ENCODE data around the gene HAUS8. TPM values are rescaled to one million over a fixed set of nuclear protein-coding genes. Genes with fewer than 3 reads are reported as not detected.

The HAUS8 gene
- polyA plus RNA-seq, 3 donors, result 2.5 to 9.3 (median 4.4) TPM

DNA sequence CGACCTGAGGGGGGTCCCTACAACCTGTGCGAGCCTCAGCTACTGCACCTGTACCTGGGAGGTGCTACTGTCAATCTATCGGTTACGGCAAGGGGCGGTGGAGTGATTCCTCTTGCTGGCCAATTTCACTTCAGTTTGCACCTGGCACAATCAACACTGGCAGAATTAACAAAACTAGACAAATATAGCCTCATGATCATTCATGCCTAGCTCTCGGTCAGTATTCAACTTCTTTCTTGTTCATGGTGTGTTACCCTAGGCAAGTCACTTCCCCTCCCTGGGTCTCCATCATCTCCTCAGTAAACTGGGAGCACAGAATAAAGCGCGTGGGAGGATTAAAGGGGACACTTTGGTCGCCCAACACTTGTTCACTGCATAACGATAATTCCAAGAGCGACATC lies 618 bp downstream of the HAUS8 start:
- Mint-ChIP-seq H3K27ac (peak overlapping the region; percentile 97 to 100 (median 97)), H3K4me3 (peak overlapping the region; percentile 98 to 100), H3K36me3 (peaks cover 47 to 49% of the 10 kb centered on the region in 2 donors), H3K4me1 (peaks cover 52% of the 10 kb centered on the region), H3K9me3 (no peaks in the 10 kb centered on the region), H3K27me3 (ENCODE audit: low read depth in 3 of 3) (peaks cover 0 to 6% (median 0%) of the 10 kb centered on the region in 3 donors)
- 20% methylated on average over 7 of the region's 11 CpGs for WGBS (ENCODE audit: insufficient coverage)
- H3K27me3 ChIP-seq (ENCODE audit: control insufficient read depth in 2 of 2, insufficient read depth in 2 of 2, low read length in 2 of 2), result no peaks in the 10 kb centered on the region
- intact Hi-C loops (cut with micrococcal nuclease), result loop anchor here (5.0 kb wide), 4 partner anchors 38 to 153 kb away; partner anchors contain the start of gene OCEL1 (in 1 of the 2)
- H3K27ac ChIP-seq (ENCODE audit: low read depth in 1 of 2, low read length in 2 of 2), result peak overlapping the region; percentile 84 to 97
- H2AFZ ChIP-seq (ENCODE audit: insufficient read depth, low read depth, low read length, poor library complexity, severe bottlenecking), result peak overlapping the region; percentile 73
- H3K79me2 ChIP-seq (ENCODE audit: insufficient read depth, low read length), result peaks cover 92% of the 10 kb centered on the region
- peaks cover 37% of the 10 kb centered on the region for H4K20me1 ChIP-seq (ENCODE audit: insufficient read depth, low read length)
- H3K9me3 ChIP-seq (replicated peaks in 1 of 2; ENCODE audit: control insufficient read depth in 1 of 2, insufficient read depth in 1 of 2, low read length in 2 of 2), result no peaks in the 10 kb centered on the region
- H3K4me2 ChIP-seq (replicated peaks; ENCODE audit: extremely low read depth, low read length, poor library complexity, severe bottlenecking), result peak overlapping the region; percentile 81
- TF ChIP-seq, protein P1, sequence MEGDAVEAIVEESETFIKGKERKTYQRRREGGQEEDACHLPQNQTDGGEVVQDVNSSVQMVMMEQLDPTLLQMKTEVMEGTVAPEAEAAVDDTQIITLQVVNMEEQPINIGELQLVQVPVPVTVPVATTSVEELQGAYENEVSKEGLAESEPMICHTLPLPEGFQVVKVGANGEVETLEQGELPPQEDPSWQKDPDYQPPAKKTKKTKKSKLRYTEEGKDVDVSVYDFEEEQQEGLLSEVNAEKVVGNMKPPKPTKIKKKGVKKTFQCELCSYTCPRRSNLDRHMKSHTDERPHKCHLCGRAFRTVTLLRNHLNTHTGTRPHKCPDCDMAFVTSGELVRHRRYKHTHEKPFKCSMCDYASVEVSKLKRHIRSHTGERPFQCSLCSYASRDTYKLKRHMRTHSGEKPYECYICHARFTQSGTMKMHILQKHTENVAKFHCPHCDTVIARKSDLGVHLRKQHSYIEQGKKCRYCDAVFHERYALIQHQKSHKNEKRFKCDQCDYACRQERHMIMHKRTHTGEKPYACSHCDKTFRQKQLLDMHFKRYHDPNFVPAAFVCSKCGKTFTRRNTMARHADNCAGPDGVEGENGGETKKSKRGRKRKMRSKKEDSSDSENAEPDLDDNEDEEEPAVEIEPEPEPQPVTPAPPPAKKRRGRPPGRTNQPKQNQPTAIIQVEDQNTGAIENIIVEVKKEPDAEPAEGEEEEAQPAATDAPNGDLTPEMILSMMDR (IDR thresholded peaks at IDR 0.05), result no peak
- peak overlapping the region; percentile 78 for H3K9ac ChIP-seq (ENCODE audit: insufficient read depth, low read length, poor library complexity, severe bottlenecking)
- no peak for DNase-seq
- peaks cover 42% of the 10 kb centered on the region in 2 donors for H3K4me1 ChIP-seq (ENCODE audit: control insufficient read depth in 1 of 2, insufficient read depth in 2 of 2, low read length in 2 of 2)
- peak overlapping the region; percentile 54 to 100 (median 67) for H3K4me3 ChIP-seq (replicated peaks in 1 of 3; ENCODE audit: low read depth in 2 of 3, low read length in 3 of 3)
- H3K36me3 ChIP-seq (replicated peaks in 1 of 2; ENCODE audit: control insufficient read depth in 1 of 2, insufficient read depth in 2 of 2, low read length in 2 of 2), result peaks cover 12 to 19% of the 10 kb centered on the region in 2 donors

DNA sequence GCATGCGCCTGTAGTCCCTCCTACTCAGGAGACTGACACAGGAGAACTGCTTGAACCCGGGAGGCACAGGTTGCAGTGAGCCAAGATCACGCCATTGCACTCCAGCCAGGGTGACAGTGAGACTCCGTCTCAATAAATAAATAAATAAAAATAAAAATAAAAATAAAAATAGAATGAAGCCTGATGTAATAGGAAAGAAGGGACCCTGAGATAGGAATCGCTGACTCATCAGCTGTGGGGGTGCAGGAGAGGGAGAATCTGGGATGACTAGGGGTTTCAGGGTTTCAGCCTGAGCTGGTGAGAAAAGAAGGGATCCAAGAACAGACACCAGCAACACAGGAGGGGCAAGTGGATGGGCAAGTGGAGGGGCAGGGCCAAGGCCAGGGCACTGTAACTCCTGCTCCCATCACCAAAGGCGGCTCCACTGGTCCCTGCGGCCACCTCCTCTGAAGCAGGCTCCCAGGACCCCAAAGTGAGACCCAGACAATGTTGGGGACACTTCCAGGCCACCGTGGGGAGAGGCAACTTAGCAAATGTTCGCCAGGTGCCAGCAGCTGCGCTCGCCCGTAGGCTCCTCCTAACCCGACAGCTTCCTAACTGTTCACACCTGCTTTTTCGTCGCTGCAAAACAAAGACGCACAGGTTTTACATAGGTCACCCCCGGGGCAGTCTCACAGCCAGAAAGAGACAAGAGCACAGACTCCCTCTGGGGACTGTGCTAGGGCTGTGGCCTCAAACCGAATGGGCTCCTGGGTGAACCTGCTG lies 1.2 kb downstream of the HAUS8 start:
- H3K4me1 Mint-ChIP-seq, result peaks cover 49% of the 10 kb centered on the region
- Histone ChIP-seq H3K4me3 (replicated peaks in 1 of 3; ENCODE audit: low read depth in 2 of 3, low read length in 3 of 3) (peak overlapping the region; percentile 54 to 100 (median 67)), H3K79me2 (ENCODE audit: insufficient read depth, low read length) (peaks cover 91% of the 10 kb centered on the region), H3K9ac (ENCODE audit: insufficient read depth, low read length, poor library complexity, severe bottlenecking) (peak overlapping the region; percentile 78), H4K20me1 (ENCODE audit: insufficient read depth, low read length) (peaks cover 32% of the 10 kb centered on the region), H3K9me3 (replicated peaks in 1 of 2; ENCODE audit: control insufficient read depth in 1 of 2, insufficient read depth in 1 of 2, low read length in 2 of 2) (no peaks in the 10 kb centered on the region), H3K36me3 (replicated peaks in 1 of 2; ENCODE audit: control insufficient read depth in 1 of 2, insufficient read depth in 2 of 2, low read length in 2 of 2) (peaks cover 12 to 17% of the 10 kb centered on the region in 2 donors), H3K27ac (ENCODE audit: low read depth in 1 of 2, low read length in 2 of 2) (peak overlapping the region; percentile 84 to 97), H3K27me3 (ENCODE audit: control insufficient read depth in 2 of 2, insufficient read depth in 2 of 2, low read length in 2 of 2) (no peaks in the 10 kb centered on the region), H3K4me1 (ENCODE audit: control insufficient read depth in 1 of 2, insufficient read depth in 2 of 2, low read length in 2 of 2) (peaks cover 36 to 37% of the 10 kb centered on the region in 2 donors), H2AFZ (ENCODE audit: insufficient read depth, low read depth, low read length, poor library complexity, severe bottlenecking) (peak overlapping the region; percentile 73), H3K4me2 (replicated peaks; ENCODE audit: extremely low read depth, low read length, poor library complexity, severe bottlenecking) (peak overlapping the region; percentile 81)
- no peak for DNase-seq
- no peaks in the 10 kb centered on the region for H3K9me3 Mint-ChIP-seq
- H3K27ac Mint-ChIP-seq, result peak overlapping the region; percentile 97 to 100 (median 97)
- WGBS (ENCODE audit: insufficient coverage), result 83% methylated on average over 13 of the region's 18 CpGs
- H3K4me3 Mint-ChIP-seq, result peak overlapping the region; percentile 98 to 100
- TF ChIP-seq, protein P1 (IDR thresholded peaks at IDR 0.05), result no peak
- intact Hi-C loops (cut with micrococcal nuclease), result no loop called here
- H3K36me3 Mint-ChIP-seq, result peaks cover 46 to 49% of the 10 kb centered on the region in 2 donors
- H3K27me3 Mint-ChIP-seq (ENCODE audit: low read depth in 3 of 3), result peaks cover 0 to 5% (median 0%) of the 10 kb centered on the region in 3 donors
